OCI-LY3 (cell line): Measurements from ENCODE around the gene RNF11.

Experiments used
- H2AFZ ChIP-seq: fragments of 200-600, 300-600 bp; shearing (Covaris generic); 2 replicates; pipeline ENCODE4 v1.6.0; 2014; ENCODE audit warnings: antibody characterized with exemption, low read depth, low read length
- H3K27ac ChIP-seq: fragments of 200-600, 300-600 bp; sonication (generic); 2 replicates; pipeline ENCODE4 v1.5.1; 2014; ENCODE audit warnings: mild to moderate bottlenecking, low read length, moderate library complexity, mixed read lengths
- H3K27me3 ChIP-seq: fragments of 200-600, 300-600 bp; sonication (generic); 2 replicates; pipeline ENCODE4 v1.6.1; 2014; ENCODE audit warnings: low read depth, low read length, mixed read lengths
- H3K36me3 ChIP-seq: fragments of 200-600, 300-600 bp; sonication (generic); replicated peaks from 2 replicates; pipeline ENCODE3; 2014; ENCODE audit warnings: low read depth, low read length, mixed read lengths
- H3K4me1 ChIP-seq: fragments of 300-600, 200-600 bp; sonication (generic); 2 replicates; pipeline ENCODE4 v1.6.1; 2014; ENCODE audit warnings: low read length, mixed read lengths
- H3K4me2 ChIP-seq: fragments of 200-600, 300-600 bp; sonication (generic); 2 replicates; pipeline ENCODE4 v1.6.1; 2014; ENCODE audit warnings: low read length, mixed read lengths
- H3K4me3 ChIP-seq: fragments of 300-600, 200-600 bp; sonication (generic); 2 replicates; pipeline ENCODE4 v1.5.1; 2014; ENCODE audit warnings: antibody characterized with exemption, mild to moderate bottlenecking, low read length, moderate library complexity
- H3K79me2 ChIP-seq: fragments of 300-600, 200-600 bp; shearing (Covaris generic); 2 replicates; pipeline ENCODE4 v1.6.1; 2014; ENCODE audit warnings: mild to moderate bottlenecking, low read length, mixed read lengths
- H3K9ac ChIP-seq: fragments of 300-600, 200-600 bp; shearing (Covaris generic); 2 replicates; pipeline ENCODE4 v1.6.0; 2014; ENCODE audit warnings: mild to moderate bottlenecking, low read length, moderate library complexity
- H3K9me3 ChIP-seq: fragments of 200-600, 300-600 bp; shearing (Covaris generic); 2 replicates; pipeline ENCODE4 v1.6.1; 2014; ENCODE audit warnings: low read length, mixed read lengths; ENCODE audit not compliant: insufficient read depth
- H4K20me1 ChIP-seq: fragments of 200-600, 300-600 bp; sonication (generic); 2 replicates; pipeline ENCODE4 v1.6.1; 2016; ENCODE audit warnings: low read length, mixed read lengths; ENCODE audit not compliant: insufficient read depth
- EZH2phosphoT487 ChIP-seq: fragments of 200-600 bp; shearing (Covaris generic); IDR thresholded peaks from 2 replicates; pipeline ENCODE4 v1.6.1; 2018; ENCODE audit warnings: antibody characterized with exemption, mixed run types, low read depth
- TF ChIP-seq, protein P1 (sequence below): fragments of 200-600, 300-600 bp; sonication (generic); IDR thresholded peaks from 2 replicates; pipeline ENCODE4 v1.5.1; 2014; ENCODE audit warnings: antibody characterized with exemption, low read length, low read depth

RNF11 gene

DNA sequence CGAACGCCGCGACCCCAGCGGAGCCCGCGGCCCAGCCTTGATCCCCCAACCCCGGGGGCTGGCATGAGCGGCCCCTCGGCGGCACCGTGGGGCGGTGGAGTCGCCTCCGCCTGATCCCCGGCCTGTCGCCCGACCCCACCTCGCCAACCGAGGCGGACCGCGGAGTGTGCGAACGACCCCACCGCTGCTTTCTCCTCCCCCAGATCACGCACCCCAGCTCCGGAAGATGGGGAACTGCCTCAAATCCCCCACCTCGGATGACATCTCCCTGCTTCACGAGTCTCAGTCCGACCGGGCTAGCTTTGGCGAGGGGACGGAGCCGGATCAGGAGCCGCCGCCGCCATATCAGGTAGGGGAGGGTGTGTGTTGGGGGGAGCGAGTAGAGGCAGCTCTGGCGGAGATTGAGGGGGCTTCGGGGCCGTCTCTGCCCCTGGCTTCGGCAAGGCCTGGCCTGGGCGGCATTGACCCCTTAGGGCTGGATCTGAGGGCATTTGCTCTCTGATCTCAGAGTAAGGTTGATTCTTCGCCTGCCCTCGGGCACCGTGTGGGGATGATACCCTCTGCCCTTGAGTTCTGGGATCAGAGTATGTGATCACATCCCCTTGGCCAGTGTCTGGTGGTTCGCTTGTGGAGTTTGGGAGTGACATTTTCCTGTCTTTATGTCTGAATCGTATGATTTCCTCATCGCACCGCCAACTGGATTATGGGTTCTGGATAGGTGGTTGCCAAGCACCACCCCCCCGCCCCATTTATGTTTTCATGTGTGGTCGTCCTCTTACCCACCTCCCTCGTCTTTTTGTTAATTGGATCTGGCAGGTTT is 668 bp downstream of the RNF11 start:
- peaks cover 27% of the 10 kb centered on the region for H3K79me2 ChIP-seq
- H3K9ac ChIP-seq: peak overlapping the region; percentile 79
- peak overlapping the region; percentile 92 for H3K4me2 ChIP-seq
- peak overlapping the region; percentile 78 for H2AFZ ChIP-seq
- peak overlapping the region; percentile 95 for H3K4me3 ChIP-seq
- H3K27me3 ChIP-seq: peaks cover 4% of the 10 kb centered on the region; the same call in 1 of the 2 replicates
- no peaks in the 10 kb centered on the region for H3K9me3 ChIP-seq
- H3K27ac ChIP-seq: no peak overlapping the region
- H3K4me1 ChIP-seq: peaks cover 23% of the 10 kb centered on the region
- TF ChIP-seq, protein P1, sequence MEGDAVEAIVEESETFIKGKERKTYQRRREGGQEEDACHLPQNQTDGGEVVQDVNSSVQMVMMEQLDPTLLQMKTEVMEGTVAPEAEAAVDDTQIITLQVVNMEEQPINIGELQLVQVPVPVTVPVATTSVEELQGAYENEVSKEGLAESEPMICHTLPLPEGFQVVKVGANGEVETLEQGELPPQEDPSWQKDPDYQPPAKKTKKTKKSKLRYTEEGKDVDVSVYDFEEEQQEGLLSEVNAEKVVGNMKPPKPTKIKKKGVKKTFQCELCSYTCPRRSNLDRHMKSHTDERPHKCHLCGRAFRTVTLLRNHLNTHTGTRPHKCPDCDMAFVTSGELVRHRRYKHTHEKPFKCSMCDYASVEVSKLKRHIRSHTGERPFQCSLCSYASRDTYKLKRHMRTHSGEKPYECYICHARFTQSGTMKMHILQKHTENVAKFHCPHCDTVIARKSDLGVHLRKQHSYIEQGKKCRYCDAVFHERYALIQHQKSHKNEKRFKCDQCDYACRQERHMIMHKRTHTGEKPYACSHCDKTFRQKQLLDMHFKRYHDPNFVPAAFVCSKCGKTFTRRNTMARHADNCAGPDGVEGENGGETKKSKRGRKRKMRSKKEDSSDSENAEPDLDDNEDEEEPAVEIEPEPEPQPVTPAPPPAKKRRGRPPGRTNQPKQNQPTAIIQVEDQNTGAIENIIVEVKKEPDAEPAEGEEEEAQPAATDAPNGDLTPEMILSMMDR: no peak
- no peak for TF ChIP-seq EZH2phosphoT487
- peaks cover 14% of the 10 kb centered on the region for H4K20me1 ChIP-seq
- H3K36me3 ChIP-seq: no peaks in the 10 kb centered on the region

DNA sequence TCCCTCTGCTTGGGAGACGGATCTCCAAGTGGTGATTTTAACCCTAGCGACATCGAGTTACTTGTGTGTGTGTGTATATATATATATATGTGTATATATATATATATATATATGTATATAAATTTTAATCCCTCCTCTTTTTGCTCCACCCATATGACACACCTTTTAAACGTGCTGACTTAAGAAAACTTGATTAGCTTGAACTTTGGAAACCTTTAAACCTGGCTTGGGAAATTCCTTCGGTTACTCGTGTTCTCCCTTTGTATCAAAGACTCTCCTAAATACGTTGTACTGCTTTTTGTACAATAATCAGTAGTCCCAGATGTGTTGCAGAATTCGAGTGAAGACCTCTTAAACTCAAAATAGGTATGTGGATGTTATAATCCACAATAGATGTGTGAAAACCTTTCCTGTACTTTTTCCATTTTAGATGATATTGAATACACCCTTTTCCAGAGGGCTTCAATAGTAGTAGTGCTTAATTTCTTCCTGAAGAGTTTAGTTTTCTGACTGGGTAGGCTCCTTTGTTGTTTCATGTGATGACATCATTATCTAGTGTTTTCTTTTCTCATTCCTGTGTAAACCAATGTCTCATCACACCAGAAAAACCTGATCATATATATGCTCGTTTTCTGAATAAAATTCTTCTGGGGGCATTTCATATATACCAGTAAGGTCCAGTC is 1.4 kb downstream of the RNF11 start:
- Histone ChIP-seq H2AFZ (no peak overlapping the region), H3K79me2 (peaks cover 27% of the 10 kb centered on the region), H4K20me1 (peaks cover 14% of the 10 kb centered on the region)

DNA sequence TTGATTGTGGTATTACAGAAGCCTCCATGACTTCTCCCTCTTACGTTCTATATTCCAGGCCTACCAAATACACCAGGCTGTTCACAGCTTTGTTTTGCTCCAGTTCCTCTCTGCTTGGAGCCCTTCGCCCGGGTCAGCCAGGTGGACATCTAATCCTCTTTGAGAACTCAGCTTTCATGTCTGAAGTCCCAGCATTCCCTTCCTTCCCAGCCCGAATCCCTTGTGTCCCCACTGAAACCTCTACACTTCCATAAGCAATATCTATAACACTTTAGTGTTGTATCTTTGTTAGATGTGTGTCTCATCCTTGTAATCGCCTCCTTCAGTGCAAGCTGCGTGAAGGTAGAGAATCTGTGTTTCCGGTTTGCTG is 1.9 kb downstream of the RNF11 start:
- H3K4me1 ChIP-seq: peaks cover 23% of the 10 kb centered on the region
- peak overlapping the region; percentile 95; the same call in 1 of the 2 replicates for H3K4me3 ChIP-seq
- H3K27ac ChIP-seq: no peak overlapping the region
- no peaks in the 10 kb centered on the region for H3K27me3 ChIP-seq
- no peaks in the 10 kb centered on the region for H3K36me3 ChIP-seq
- no peak for TF ChIP-seq EZH2phosphoT487
- TF ChIP-seq, protein P1: no peak
- H2AFZ ChIP-seq: no peak overlapping the region
- H3K9ac ChIP-seq: no peak overlapping the region
- H3K79me2 ChIP-seq: peaks cover 27% of the 10 kb centered on the region
- H3K4me2 ChIP-seq: peak overlapping the region; percentile 92; the same call in 1 of the 2 replicates
- H4K20me1 ChIP-seq: peaks cover 14% of the 10 kb centered on the region
- H3K9me3 ChIP-seq: no peaks in the 10 kb centered on the region

More for the DNA sequence above, 1.4 kb downstream of the RNF11 start:
- peak overlapping the region; percentile 95 for H3K4me3 ChIP-seq
- no peak overlapping the region for H3K27ac ChIP-seq
- TF ChIP-seq EZH2phosphoT487: no peak
- TF ChIP-seq, protein P1: no peak
- H3K4me2 ChIP-seq: peak overlapping the region; percentile 92
- no peaks in the 10 kb centered on the region for H3K36me3 ChIP-seq
- H3K27me3 ChIP-seq: no peaks in the 10 kb centered on the region
- peaks cover 23% of the 10 kb centered on the region for H3K4me1 ChIP-seq
- no peaks in the 10 kb centered on the region for H3K9me3 ChIP-seq
- H3K9ac ChIP-seq: peak overlapping the region; percentile 79

DNA sequence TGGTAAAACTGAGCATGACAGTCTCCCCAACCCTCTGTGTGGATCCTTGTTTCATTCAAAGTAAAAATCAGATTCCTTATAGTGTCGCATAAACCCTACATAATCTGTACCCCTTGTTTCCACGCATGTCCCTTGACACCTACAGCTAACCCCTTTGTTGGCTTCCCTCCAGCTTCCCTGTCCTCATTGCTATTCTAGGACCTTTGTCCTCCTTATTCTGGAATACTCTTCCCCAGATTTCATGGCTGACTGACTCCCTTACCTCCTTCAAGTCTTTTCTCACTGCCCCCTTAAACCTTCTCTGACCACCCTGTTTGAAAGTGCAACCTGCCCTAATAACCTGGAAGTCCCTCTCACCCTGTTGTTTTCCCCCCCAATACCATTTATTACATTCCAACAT is 4.0 kb downstream of the RNF11 start:
- Histone ChIP-seq H3K27me3 (no peaks in the 10 kb centered on the region), H4K20me1 (peaks cover 10% of the 10 kb centered on the region), H3K9me3 (no peaks in the 10 kb centered on the region), H3K27ac (no peak overlapping the region), H3K4me3 (no peak overlapping the region), H2AFZ (no peak overlapping the region), H3K4me1 (peaks cover 12% of the 10 kb centered on the region), H3K36me3 (no peaks in the 10 kb centered on the region), H3K4me2 (no peak overlapping the region), H3K9ac (no peak overlapping the region), H3K79me2 (peaks cover 27% of the 10 kb centered on the region)
- TF ChIP-seq, protein P1: no peak
- TF ChIP-seq EZH2phosphoT487: no peak
